ENCODE data around the gene ZBTB5. TPM values are rescaled to one million over a fixed set of nuclear protein-coding genes. Genes with fewer than 3 reads are reported as not detected.

Gene ZBTB5
- total and polyA plus RNA-seq, 2 of the 13 experiments (the other 11 are each of a cell fraction or from before 2014, with no cell fraction given), result 12.5 to 20.5 TPM

DNA sequence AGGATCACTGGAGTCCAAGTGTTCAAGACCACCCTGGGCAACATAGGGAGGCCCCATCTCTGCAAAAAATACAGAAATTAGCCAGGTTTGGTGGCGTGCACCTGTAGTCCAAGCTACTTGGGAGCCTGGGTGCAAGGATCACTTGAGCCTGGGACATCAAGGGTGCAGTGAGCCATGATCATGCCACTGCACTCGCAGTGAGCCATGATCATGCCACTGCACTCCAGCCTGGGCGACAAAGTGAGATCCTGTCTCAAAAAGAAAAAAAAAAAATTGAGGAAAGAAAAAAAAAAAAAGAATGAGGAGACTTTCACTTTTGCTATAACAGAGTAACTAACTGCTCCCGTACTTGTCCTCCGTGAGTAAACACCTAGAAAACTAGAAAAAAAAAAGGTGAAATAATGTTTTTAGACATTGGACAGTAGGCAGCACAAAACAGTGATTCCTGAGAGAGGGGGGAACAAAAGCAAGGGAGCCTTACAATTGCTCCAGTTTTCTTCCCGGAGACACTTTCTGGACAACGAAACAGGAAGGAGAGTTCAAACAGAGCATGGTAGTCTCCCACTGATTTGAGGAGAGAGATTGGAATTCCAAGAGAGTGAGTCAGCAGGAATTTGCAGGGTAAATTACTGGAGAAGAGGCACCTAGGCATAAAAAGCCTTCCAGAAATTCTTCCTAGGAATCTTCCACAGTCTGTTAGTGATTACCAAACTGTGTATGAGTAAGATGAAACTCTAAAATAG is 6.9 kb upstream of the ZBTB5 start (continued):
- TF ChIP-seq, protein P1, sequence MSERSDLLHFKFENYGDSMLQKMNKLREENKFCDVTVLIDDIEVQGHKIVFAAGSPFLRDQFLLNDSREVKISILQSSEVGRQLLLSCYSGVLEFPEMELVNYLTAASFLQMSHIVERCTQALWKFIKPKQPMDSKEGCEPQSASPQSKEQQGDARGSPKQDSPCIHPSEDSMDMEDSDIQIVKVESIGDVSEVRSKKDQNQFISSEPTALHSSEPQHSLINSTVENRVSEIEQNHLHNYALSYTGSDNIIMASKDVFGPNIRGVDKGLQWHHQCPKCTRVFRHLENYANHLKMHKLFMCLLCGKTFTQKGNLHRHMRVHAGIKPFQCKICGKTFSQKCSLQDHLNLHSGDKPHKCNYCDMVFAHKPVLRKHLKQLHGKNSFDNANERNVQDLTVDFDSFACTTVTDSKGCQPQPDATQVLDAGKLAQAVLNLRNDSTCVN (CRISPR knock-in tag; IDR thresholded peaks at IDR 0.05; ENCODE audit: borderline replicate concordance), result no peak
- TF ChIP-seq ZNF850 (CRISPR knock-in tag; conservative IDR thresholded peaks at IDR 0.05), result no peak

DNA sequence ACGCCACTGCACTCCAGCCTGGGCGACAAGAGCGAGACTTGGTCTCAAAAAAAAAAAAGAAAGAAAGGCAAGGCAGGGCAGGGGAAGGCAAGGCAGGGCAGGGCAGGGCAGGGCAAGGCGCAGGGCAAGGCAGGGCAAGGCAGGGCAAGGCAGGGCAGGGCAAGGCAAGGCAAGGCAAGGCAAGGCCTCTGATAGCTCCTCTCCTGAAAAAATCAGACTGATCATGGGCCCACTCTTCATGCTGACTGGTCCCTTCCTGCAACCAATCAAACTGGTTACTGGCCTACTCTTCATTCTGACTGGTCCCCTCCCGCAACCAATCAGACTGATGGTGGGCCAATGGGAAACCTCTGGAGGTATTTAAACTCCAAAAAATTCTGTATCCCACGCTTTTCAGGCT is 3.4 kb upstream of the ZBTB5 start:
- Histone ChIP-seq H3K9ac (ENCODE audit: insufficient read depth, low read depth, low read length) (no peak overlapping the region), H3K4me3 (replicated peaks in 1 of 3; ENCODE audit: insufficient read depth in 1 of 3, low read depth in 2 of 3, low read length in 3 of 3) (no peak overlapping the region), H3K4me2 (ENCODE audit: low read depth, low read length) (no peak overlapping the region), H3K27me3 (ENCODE audit: control insufficient read depth in 1 of 2, insufficient read depth in 2 of 2, low read length in 2 of 2) (no peaks in the 10 kb centered on the region; a peak in 1 of 5 replicates), H2AFZ (ENCODE audit: low read length) (no peak overlapping the region), H3K27ac (ENCODE audit: extremely low read length, insufficient read depth, low read length) (no peak overlapping the region), H3K36me3 (replicated peaks in 1 of 2; ENCODE audit: control insufficient read depth in 1 of 2, insufficient read depth in 2 of 2, low read length in 2 of 2) (no peaks in the 10 kb centered on the region), H4K20me1 (ENCODE audit: insufficient read depth, low read length) (peaks cover 5% of the 10 kb centered on the region), H3K4me1 (ENCODE audit: insufficient read depth, low read length) (peaks cover 28% of the 10 kb centered on the region), H3K79me2 (ENCODE audit: insufficient read depth, low read length) (peaks cover 12% of the 10 kb centered on the region), H3K9me3 (ENCODE audit: low read length) (no peaks in the 10 kb centered on the region)
- ATAC-seq (no peak), FAIRE-seq (no peak), DNase-seq (ENCODE audit: low spot score) (no peak)
- BruUV-seq (replicated peaks), result no TSS peak
- CTCF ChIA-PET (ENCODE audit: low intra/inter-chr PET ratio, low total read pairs), result no interaction called here
- POLR2A ChIA-PET, result no interaction called here
- TF ChIP-seq, protein P2, sequence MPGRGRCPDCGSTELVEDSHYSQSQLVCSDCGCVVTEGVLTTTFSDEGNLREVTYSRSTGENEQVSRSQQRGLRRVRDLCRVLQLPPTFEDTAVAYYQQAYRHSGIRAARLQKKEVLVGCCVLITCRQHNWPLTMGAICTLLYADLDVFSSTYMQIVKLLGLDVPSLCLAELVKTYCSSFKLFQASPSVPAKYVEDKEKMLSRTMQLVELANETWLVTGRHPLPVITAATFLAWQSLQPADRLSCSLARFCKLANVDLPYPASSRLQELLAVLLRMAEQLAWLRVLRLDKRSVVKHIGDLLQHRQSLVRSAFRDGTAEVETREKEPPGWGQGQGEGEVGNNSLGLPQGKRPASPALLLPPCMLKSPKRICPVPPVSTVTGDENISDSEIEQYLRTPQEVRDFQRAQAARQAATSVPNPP (CRISPR knock-in tag; IDR thresholded peaks at IDR 0.05), result no peak
- TF ChIP-seq ZNF777 (CRISPR knock-in tag; IDR thresholded peaks at IDR 0.05), result no peak
- TF ChIP-seq NFE2L1 (CRISPR knock-in tag; IDR thresholded peaks at IDR 0.05; ENCODE audit: borderline replicate concordance), result no peak
- TF ChIP-seq ARID3A (IDR thresholded peaks at IDR 0.05; ENCODE audit: low read depth, low read length), result no peak
- peak; percentile 34; the same call in 1 of the 2 replicates for TF ChIP-seq NFYB (CRISPR knock-in tag; IDR thresholded peaks at IDR 0.05)
- no peak for TF ChIP-seq YY1 (IDR thresholded peaks at IDR 0.05; ENCODE audit: insufficient read depth, insufficient replicate concordance, low read depth, low read length)
- TF ChIP-seq NFYC (CRISPR knock-in tag; IDR thresholded peaks at IDR 0.05), result 0 out of 2 replicates have a peak, but pooled peaks have one; percentile 38
- no peak for TF ChIP-seq KMT2B (CRISPR knock-in tag; IDR thresholded peaks at IDR 0.05)
- TF ChIP-seq ISL2 (CRISPR knock-in tag; IDR thresholded peaks at IDR 0.05), result no peak
- TF ChIP-seq SSRP1 (CRISPR knock-in tag; IDR thresholded peaks at IDR 0.05), result no peak
- no peak for TF ChIP-seq LRRFIP1 (CRISPR knock-in tag; conservative IDR thresholded peaks at IDR 0.05)
- TF ChIP-seq NBN (conservative IDR thresholded peaks at IDR 0.05), result no peak
- no peak for TF ChIP-seq BATF2 (CRISPR knock-in tag; IDR thresholded peaks at IDR 0.05)
- in situ Hi-C loops (cut with HindIII; ENCODE audit: extremely low pct_ligation_motif_present, low pct_unique_long_range_greater_than_20kb) (no loop called here), intact Hi-C loops (cut with micrococcal nuclease; ENCODE audit: unreplicated experiment) (no loop called here)
- 92% methylated on average over 6 of the region's 6 CpGs for WGBS (ENCODE audit: low lambda C conversion rate)

Data from HepG2 (cell line).